Measurements from ENCODE around the gene SBSN. TPM values are rescaled to one million over a fixed set of nuclear protein-coding genes. Genes with fewer than 3 reads are reported as not detected.

SBSN gene
- total and polyA plus RNA-seq, 9 of the 15 experiments (the other 6 are each of a cell fraction or from before 2014, with no cell fraction given): 0.05 TPM; not detected in 8

GRCh38 chr19:35521124-35521743 is 6.9 kb downstream of the SBSN start:
- H3K9me1 ChIP-seq (ENCODE audit: control insufficient read depth, insufficient read depth, low read length): no peaks in the 10 kb centered on the region
- H4K20me1 ChIP-seq (replicated peaks; ENCODE audit: control insufficient read depth, insufficient read depth, low read length): peaks cover 4% of the 10 kb centered on the region; the same call in 1 of the 2 replicates
- H3K4me2 ChIP-seq (ENCODE audit: insufficient read depth, low read length): no peak overlapping the region
- WGBS (ENCODE audit: insufficient coverage, low coverage, missing lambda C conversion rate): 8% methylated on average over 16 of the region's 16 CpGs
- no peak for DNase-seq (ENCODE audit: extremely low read depth in 1 of 4, low spot score in 3 of 4)
- FAIRE-seq: no peak
- intact Hi-C loops (cut with micrococcal nuclease): no loop called here
- peaks cover 30 to 69% of the 10 kb centered on the region in 2 experiments for H3K27me3 ChIP-seq (ENCODE audit: control insufficient read depth in 2 of 2, insufficient read depth in 2 of 2, low read length in 2 of 2)
- BruUV-seq (replicated peaks): no TSS peak
- CTCF ChIA-PET (ENCODE audit: low intra/inter-chr PET ratio): no interaction called here
- H3K4me3 ChIP-seq: no peak overlapping the region
- H3K9ac ChIP-seq (ENCODE audit: insufficient read depth in 1 of 2, low read depth in 2 of 2, low read length in 2 of 2): no peak overlapping the region
- no peak overlapping the region for H2AFZ ChIP-seq (ENCODE audit: low read depth, low read length)
- no peak for TF ChIP-seq MCM7 (IDR thresholded peaks at IDR 0.05)
- no peak for TF ChIP-seq DMBX1 (CRISPR knock-in tag; IDR thresholded peaks at IDR 0.05; ENCODE audit: borderline replicate concordance)
- TF ChIP-seq TAL1 (IDR thresholded peaks at IDR 0.05): no peak
- no peak for TF ChIP-seq THAP7 (CRISPR knock-in tag; IDR thresholded peaks at IDR 0.05)
- TF ChIP-seq MEIS2 (IDR thresholded peaks at IDR 0.05; ENCODE audit: partially characterized antibody): no peak
- no peak for TF ChIP-seq E2F8 (IDR thresholded peaks at IDR 0.05; ENCODE audit: low read depth, partially characterized antibody)
- no peak for TF ChIP-seq NFE2 (IDR thresholded peaks at IDR 0.05; ENCODE audit: low read depth)
- no peak for TF ChIP-seq FOXJ3 (CRISPR knock-in tag; IDR thresholded peaks at IDR 0.05)
- TF ChIP-seq HDAC2 (IDR thresholded peaks at IDR 0.05): no peak
- no peak for TF ChIP-seq POLR3A (IDR thresholded peaks at IDR 0.05; ENCODE audit: borderline replicate concordance, extremely low read depth, insufficient read depth, insufficient read length)
- no peak for TF ChIP-seq NR3C1 (CRISPR knock-in tag; IDR thresholded peaks at IDR 0.05)
- no peak for TF ChIP-seq U2AF1 (optimal IDR thresholded peaks at IDR 0.05; ENCODE audit: low read depth, low read length)
- no peak for TF ChIP-seq E2F6 (IDR thresholded peaks at IDR 0.05; ENCODE audit: borderline replicate concordance in 1 of 2, extremely low read depth in 1 of 2, insufficient read depth in 1 of 2, insufficient read length in 1 of 2, low read depth in 1 of 2, low read length in 1 of 2, poor library complexity in 1 of 2, severe bottlenecking in 1 of 2)
- TF ChIP-seq CCNT2 (IDR thresholded peaks at IDR 0.05; ENCODE audit: borderline replicate concordance, extremely low read depth, insufficient read length, low read depth, low read length): no peak
- no peak for TF ChIP-seq ZNF561 (CRISPR knock-in tag; conservative IDR thresholded peaks at IDR 0.05)
- no peaks in the 10 kb centered on the region for H3K36me3 ChIP-seq (ENCODE audit: control insufficient read depth, insufficient read depth, low read length)
- no peaks in the 10 kb centered on the region for H3K79me2 ChIP-seq (ENCODE audit: control insufficient read depth, insufficient read depth, low read length)
- no peaks in the 10 kb centered on the region for H3K9me3 ChIP-seq (replicated peaks; ENCODE audit: control insufficient read depth, insufficient read depth, low read depth, low read length)
- no peak for ATAC-seq
- H3K27ac ChIP-seq (ENCODE audit: extremely low read depth, low read depth, low read length): no peak overlapping the region
- POLR2A ChIA-PET: no interaction called here
- H3K4me1 ChIP-seq (replicated peaks in 1 of 2; ENCODE audit: control insufficient read depth in 2 of 2, insufficient read depth in 2 of 2, low read length in 2 of 2): no peaks in the 10 kb centered on the region
- in situ Hi-C loops (cut with MboI): no loop called here

Data from K562 (cell line).